HL-60 (cell line): ENCODE data around the gene SERPINA5.

ENCODE experiments used
- CTCF ChIP-seq: IDR thresholded peaks from one replicate; pipeline ENCODE4 v1.5.1; 2011; ENCODE audit warnings: low read length, control low read depth, inconsistent platforms; ENCODE audit not compliant: insufficient read depth
- GABPA ChIP-seq: IDR thresholded peaks from 2 replicates; pipeline ENCODE4 v1.6.1; 2012; ENCODE audit warnings: low read depth
- POLR2AphosphoS5 ChIP-seq: IDR thresholded peaks from 2 replicates; pipeline ENCODE4 v1.6.1; 2012; ENCODE audit warnings: low read depth

DNA sequence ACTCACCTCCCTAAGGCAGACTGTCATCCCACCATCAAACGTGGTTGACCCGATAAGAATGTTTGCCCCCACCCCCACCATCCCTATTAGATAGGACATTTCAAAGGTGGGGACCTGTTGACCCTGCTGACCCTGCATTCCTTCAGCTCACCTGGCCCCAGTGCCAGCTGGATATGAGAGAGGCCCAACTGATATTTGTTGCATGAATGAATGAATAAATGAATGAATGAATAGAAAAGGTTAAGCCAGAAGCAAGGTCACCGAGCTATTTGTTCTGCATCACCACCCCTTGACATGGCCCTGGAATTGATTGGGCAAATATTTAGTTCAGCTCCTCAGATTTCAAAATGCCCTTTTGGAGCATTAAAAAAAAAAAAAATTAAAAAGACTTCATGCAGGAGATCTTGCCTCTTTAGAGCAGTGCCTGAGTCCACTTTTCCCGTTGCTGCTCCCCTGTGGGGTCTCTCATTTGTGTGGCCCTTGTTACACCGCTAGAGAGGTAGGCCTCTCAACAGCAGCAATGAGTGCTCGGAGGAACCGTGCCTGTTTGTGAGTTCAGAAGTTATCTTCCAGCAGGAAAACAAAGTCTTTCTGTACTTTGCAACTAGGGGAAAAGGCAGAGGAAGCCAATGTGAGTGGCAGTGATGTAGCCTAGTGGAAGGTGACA, 8.5 kb upstream of the SERPINA5 start:
- TF ChIP-seq CTCF (no peak), GABPA (no peak), POLR2AphosphoS5 (no peak)
